Calu3 (cell line): Measurements from ENCODE around the gene PTP4A1. TPM values are rescaled to one million over a fixed set of nuclear protein-coding genes. Genes with fewer than 3 reads are reported as not detected.

Experiments used
- BruUV-seq: library from RNA; stranded (reverse); fragments of 400-500 nt; replicated peaks from 2 replicates; lab custom pipeline; 2021; lab: Mats Ljungman, UMichigan
- CTCF ChIA-PET: fragments of 300-600 bp; sonication (Branson Sonifier 250); formaldehyde crosslinking; loops from one replicate; lab custom pipeline; 2022; ENCODE audit warnings: antibody characterized with exemption; lab: Charles Lee
- DNase-seq: peaks from one replicate; pipeline ENCODE4 v3.0.0; 2022
- H3K27ac Mint-ChIP-seq: one replicate; pipeline ENCODE4 v1.8.0; 2022; ENCODE audit warnings: mixed read lengths; ENCODE audit not compliant: unreplicated experiment
- H3K27me3 Mint-ChIP-seq: one replicate; pipeline ENCODE4 v1.8.0; 2022; ENCODE audit warnings: mixed read lengths; ENCODE audit not compliant: unreplicated experiment
- H3K36me3 Mint-ChIP-seq: one replicate; pipeline ENCODE4 v1.8.0; 2022; ENCODE audit warnings: mild to moderate bottlenecking, moderate library complexity, mixed read lengths; ENCODE audit not compliant: insufficient read depth, unreplicated experiment
- H3K4me1 Mint-ChIP-seq: one replicate; pipeline ENCODE4 v1.8.0; 2022; ENCODE audit warnings: mild to moderate bottlenecking, low read depth, mixed read lengths; ENCODE audit not compliant: unreplicated experiment
- H3K4me3 Mint-ChIP-seq: one replicate; pipeline ENCODE4 v1.8.0; 2022; ENCODE audit warnings: mild to moderate bottlenecking, low read depth, moderate library complexity, mixed read lengths; ENCODE audit not compliant: unreplicated experiment
- H3K9me3 Mint-ChIP-seq: one replicate; pipeline ENCODE4 v1.8.0; 2022; ENCODE audit warnings: low read depth, mixed read lengths; ENCODE audit not compliant: unreplicated experiment
- intact Hi-C: fragments of 100-400 bp; cut with micrococcal nuclease; formaldehyde crosslinking; loops from one replicate; pipeline ENCODE4 v1.10.0; 2022; ENCODE audit not compliant: unreplicated experiment
- total RNA-seq: library from RNA; stranded (reverse); gene quantifications from 2 replicates; pipeline ENCODE4 v1.2.3, GENCODE V29; 2022
- TF ChIP-seq, protein P1 (sequence below): fragments of 200-600 bp; IDR thresholded peaks from one replicate; pipeline ENCODE4 v1.8.0; 2022; ENCODE audit warnings: antibody characterized with exemption; ENCODE audit not compliant: unreplicated experiment

Gene PTP4A1
- total RNA-seq, 1 experiment from 2014 or later = 97.3 TPM

DNA sequence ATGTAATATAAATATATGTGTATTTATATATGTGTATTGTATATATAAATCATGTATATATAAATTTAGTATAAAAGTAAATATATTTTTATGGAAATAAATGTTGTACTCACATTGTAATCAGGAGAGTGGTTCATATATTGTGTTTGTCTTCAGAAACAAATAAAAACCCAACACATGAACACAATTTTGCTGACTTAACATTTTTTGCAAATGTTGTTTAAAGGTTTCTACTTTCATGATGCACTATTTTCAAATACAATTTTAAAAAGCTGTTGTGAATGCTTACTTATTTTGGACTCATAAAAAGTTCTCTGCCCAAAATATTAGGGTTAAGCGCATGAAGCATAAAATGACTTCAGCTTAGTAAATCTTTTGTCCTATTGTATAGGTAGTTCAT is 39.3 kb downstream of the PTP4A1 start:
- Mint-ChIP-seq H3K36me3 (no peaks in the 10 kb centered on the region), H3K4me3 (no peak overlapping the region), H3K9me3 (no peaks in the 10 kb centered on the region), H3K27ac (no peak overlapping the region), H3K27me3 (no peaks in the 10 kb centered on the region), H3K4me1 (no peaks in the 10 kb centered on the region)
- intact Hi-C loops = no loop called here
- CTCF ChIA-PET = interaction anchor here (0.6 kb wide), 1 partner anchor 24 kb away, joined by 4 read pairs; no protein-coding TSS in a partner anchor
- TF ChIP-seq, protein P1, sequence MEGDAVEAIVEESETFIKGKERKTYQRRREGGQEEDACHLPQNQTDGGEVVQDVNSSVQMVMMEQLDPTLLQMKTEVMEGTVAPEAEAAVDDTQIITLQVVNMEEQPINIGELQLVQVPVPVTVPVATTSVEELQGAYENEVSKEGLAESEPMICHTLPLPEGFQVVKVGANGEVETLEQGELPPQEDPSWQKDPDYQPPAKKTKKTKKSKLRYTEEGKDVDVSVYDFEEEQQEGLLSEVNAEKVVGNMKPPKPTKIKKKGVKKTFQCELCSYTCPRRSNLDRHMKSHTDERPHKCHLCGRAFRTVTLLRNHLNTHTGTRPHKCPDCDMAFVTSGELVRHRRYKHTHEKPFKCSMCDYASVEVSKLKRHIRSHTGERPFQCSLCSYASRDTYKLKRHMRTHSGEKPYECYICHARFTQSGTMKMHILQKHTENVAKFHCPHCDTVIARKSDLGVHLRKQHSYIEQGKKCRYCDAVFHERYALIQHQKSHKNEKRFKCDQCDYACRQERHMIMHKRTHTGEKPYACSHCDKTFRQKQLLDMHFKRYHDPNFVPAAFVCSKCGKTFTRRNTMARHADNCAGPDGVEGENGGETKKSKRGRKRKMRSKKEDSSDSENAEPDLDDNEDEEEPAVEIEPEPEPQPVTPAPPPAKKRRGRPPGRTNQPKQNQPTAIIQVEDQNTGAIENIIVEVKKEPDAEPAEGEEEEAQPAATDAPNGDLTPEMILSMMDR = no peak
- no TSS peak for BruUV-seq
- DNase-seq = no peak

DNA sequence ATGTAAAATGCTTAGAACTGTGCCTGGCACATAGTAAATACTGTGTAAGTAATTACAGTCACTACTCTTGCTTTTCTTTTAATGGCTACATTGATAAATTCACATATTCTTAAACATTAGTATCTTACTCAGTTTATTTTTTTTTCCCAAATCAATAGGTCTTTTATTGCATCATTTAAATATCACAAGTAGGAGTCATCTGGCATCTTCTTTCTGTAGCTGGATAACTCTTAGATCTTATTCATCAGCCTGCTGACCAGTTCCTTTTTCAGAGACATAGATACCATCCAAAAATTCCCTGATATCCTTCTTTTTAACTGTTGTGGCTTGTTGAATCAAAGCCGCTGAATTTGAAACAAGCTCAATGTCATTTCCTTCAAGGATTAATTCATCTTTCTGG is 43.3 kb downstream of the PTP4A1 start:
- H3K4me3 Mint-ChIP-seq = no peak overlapping the region
- intact Hi-C loops = no loop called here
- TF ChIP-seq, protein P1 = no peak
- no peaks in the 10 kb centered on the region for H3K4me1 Mint-ChIP-seq
- no peaks in the 10 kb centered on the region for H3K27me3 Mint-ChIP-seq
- no peaks in the 10 kb centered on the region for H3K36me3 Mint-ChIP-seq
- DNase-seq = no peak
- no peak overlapping the region for H3K27ac Mint-ChIP-seq
- CTCF ChIA-PET = no interaction called here
- H3K9me3 Mint-ChIP-seq = no peaks in the 10 kb centered on the region
- no TSS peak for BruUV-seq

Other genes starting within 250 kb of the PTP4A1 start
- gene PHF3, start 63.3 kb downstream of the PTP4A1 start, total RNA-seq = 45.6 and 46.6 TPM in 2 replicates